Panc1 (cell line): ENCODE measurements around the gene GLI3. TPM values are rescaled to one million over a fixed set of nuclear protein-coding genes. Genes with fewer than 3 reads are reported as not detected.

ENCODE experiments used
- ATAC-seq: fragments of 200-7000 bp; cut with Tn5 transposase; 2 replicates; pipeline ENCODE4 v1.9.1; 2020; ENCODE audit warnings: mild to moderate bottlenecking, moderate library complexity
- BruUV-seq: library from RNA; stranded (reverse); fragments of 400-500 nt; replicated peaks from 2 replicates; lab custom pipeline; 2021; lab: Mats Ljungman, UMichigan
- CTCF ChIA-PET: fragments of 300-600 bp; sonication (Branson Sonifier 250); formaldehyde crosslinking; loops from one replicate; lab custom pipeline; 2022; ENCODE audit warnings: antibody characterized with exemption; lab: Charles Lee
- POLR2A ChIA-PET: fragments of 300-600 bp; sonication (Branson Sonifier 250); formaldehyde crosslinking; loops from one replicate; lab custom pipeline; 2022; ENCODE audit warnings: antibody characterized with exemption; lab: Charles Lee
- DNase-seq: peaks from one replicate; pipeline ENCODE4 v3.0.0-alpha.2; 2010; ENCODE audit warnings: low read depth, low spot score
- H3K27ac ChIP-seq: 2 replicates; pipeline ENCODE4 v1.5.1; 2011; ENCODE audit warnings: mild to moderate bottlenecking, low read length, inconsistent platforms
- H3K27me3 ChIP-seq: fragments of 200-500 bp; sonication (Bioruptor generic); 2 replicates; pipeline ENCODE4 v1.6.0; 2014; ENCODE audit warnings: low read length, inconsistent platforms; ENCODE audit not compliant: control insufficient read depth, insufficient read depth
- H3K36me3 ChIP-seq: fragments of 200-500 bp; sonication (Bioruptor generic); 2 replicates; pipeline ENCODE4 v1.5.1; 2014; ENCODE audit warnings: inconsistent platforms, mild to moderate bottlenecking, low read length, moderate library complexity; ENCODE audit not compliant: control insufficient read depth, insufficient read depth
- H3K4me1 ChIP-seq: 2 replicates; pipeline ENCODE4 v1.5.1; 2011; ENCODE audit warnings: inconsistent platforms, mild to moderate bottlenecking, low read length, moderate library complexity; ENCODE audit not compliant: control insufficient read depth, insufficient read depth
- H3K4me3 ChIP-seq, 2 experiments: 2 replicates each; pipeline ENCODE4 v1.5.1; 2011 to 2012; ENCODE audit warnings: low read depth in 2 of 2, low read length in 2 of 2, mild to moderate bottlenecking in 2 of 2, inconsistent platforms in 1 of 2, moderate library complexity in 1 of 2
- H3K9me3 ChIP-seq: fragments of 200-500 bp; sonication (Bioruptor generic); 2 replicates; pipeline ENCODE4 v1.5.1; 2014; ENCODE audit warnings: low read depth, mild to moderate bottlenecking, inconsistent platforms, low read length, moderate library complexity; ENCODE audit not compliant: control insufficient read depth, insufficient read depth
- CTCF ChIP-seq: fragments of 450-650 bp; IDR thresholded peaks from 2 replicates; pipeline ENCODE4 v1.5.1; 2017; ENCODE audit warnings: mild to moderate bottlenecking
- POLR2AphosphoS5 ChIP-seq: IDR thresholded peaks from 2 replicates; pipeline ENCODE4 v1.6.1; 2012; ENCODE audit warnings: mild to moderate bottlenecking, low read depth, low read length, moderate library complexity
- REST ChIP-seq, 2 experiments: IDR thresholded peaks; 2 replicates each; pipeline ENCODE4 v1.6.1; 2011 to 2012; ENCODE audit warnings: low read depth in 2 of 2, control low read depth in 1 of 2, low read length in 1 of 2, mild to moderate bottlenecking in 1 of 2, moderate library complexity in 1 of 2; ENCODE audit not compliant: insufficient read depth in 1 of 2
- SIN3A ChIP-seq: IDR thresholded peaks from 2 replicates; pipeline ENCODE4 v1.6.1; 2012; ENCODE audit warnings: low read depth, mild to moderate bottlenecking, low read length, moderate library complexity, borderline replicate concordance; ENCODE audit not compliant: insufficient read depth
- TCF7L2 ChIP-seq: IDR thresholded peaks from 2 replicates; pipeline ENCODE4 v1.6.1; 2011; ENCODE audit warnings: mild to moderate bottlenecking, low read depth, low read length, inconsistent platforms
- in situ Hi-C: cut with HindIII; loops from 2 replicates; pipeline ENCODE4 v1.10.0; 2016; ENCODE audit warnings: low sequenced_read_pairs, low pct_unique_long_range_greater_than_20kb
- intact Hi-C: fragments of 100-400 bp; cut with micrococcal nuclease; formaldehyde crosslinking; loops from one replicate; pipeline ENCODE4 v1.10.0; 2022; ENCODE audit not compliant: unreplicated experiment
- total RNA-seq: library from RNA; stranded (reverse); gene quantifications from one replicate; pipeline ENCODE4 v1.2.1, GENCODE V29; 2021; ENCODE audit not compliant: unreplicated experiment

The GLI3 gene
- total RNA-seq, 1 experiment from 2014 or later = 3.7 TPM

DNA sequence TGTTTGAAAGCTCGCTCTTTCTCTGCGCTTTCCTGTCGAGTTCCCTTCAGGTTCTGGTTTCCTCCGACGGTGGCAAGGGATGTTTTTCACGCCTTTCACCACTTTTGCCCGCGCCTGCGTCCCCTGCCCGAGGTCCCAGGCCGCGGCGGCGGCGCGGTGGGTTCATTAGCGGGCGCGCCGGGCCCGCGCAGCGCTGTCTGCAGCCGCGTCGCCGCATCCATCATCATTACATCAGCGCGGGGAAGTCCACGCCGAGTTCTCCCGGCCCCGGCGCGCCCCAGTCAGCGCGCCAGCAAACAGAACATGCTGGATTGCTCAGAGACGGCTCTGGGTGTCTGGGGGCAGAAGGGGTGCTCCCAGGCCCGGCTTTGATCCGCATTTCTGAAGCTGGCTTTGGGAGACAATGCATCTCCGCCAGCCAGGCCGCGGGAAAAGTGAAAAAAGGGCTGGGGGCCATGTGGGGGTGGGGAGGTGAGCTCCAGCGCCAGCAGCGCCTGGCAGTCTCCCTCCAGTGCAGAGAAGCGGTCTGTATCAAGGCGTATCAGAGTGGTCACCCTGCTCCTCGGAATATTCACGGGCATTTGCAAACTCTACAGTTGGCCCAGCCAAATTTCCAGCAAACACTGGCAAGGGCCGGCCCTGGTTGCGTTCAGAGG is 8.9 kb downstream of the GLI3 start:
- intact Hi-C loops = no loop called here
- no peaks in the 10 kb centered on the region for H3K9me3 ChIP-seq
- H3K36me3 ChIP-seq = no peaks in the 10 kb centered on the region
- no peak for TF ChIP-seq POLR2AphosphoS5
- no peak for TF ChIP-seq CTCF
- no peak for TF ChIP-seq REST (IDR thresholded peaks at IDR 0.05; ENCODE audit: insufficient read depth in 1 of 2, low read depth in 2 of 2, low read length in 1 of 2)
- TF ChIP-seq TCF7L2 = no peak
- TF ChIP-seq SIN3A = no peak
- in situ Hi-C loops = no loop called here
- ATAC-seq = no peak
- H3K27me3 ChIP-seq = no peaks in the 10 kb centered on the region; the same call in 1 of the 2 replicates
- no peaks in the 10 kb centered on the region for H3K4me1 ChIP-seq
- CTCF ChIA-PET = no interaction called here
- no TSS peak for BruUV-seq
- no peak for DNase-seq
- POLR2A ChIA-PET = no interaction called here
- H3K27ac ChIP-seq = no peak overlapping the region
- H3K4me3 ChIP-seq = no peak overlapping the region

- intact Hi-C loops (no loop called here), in situ Hi-C loops (no loop called here)
- CTCF ChIA-PET = no interaction called here
- Histone ChIP-seq H3K36me3 (no peaks in the 10 kb centered on the region), H3K4me1 (no peaks in the 10 kb centered on the region), H3K4me3 (no peak overlapping the region), H3K27ac (no peak overlapping the region), H3K27me3 (no peaks in the 10 kb centered on the region; the same call in 1 of the 2 replicates), H3K9me3 (no peaks in the 10 kb centered on the region)
- DNase-seq (no peak), ATAC-seq (no peak)
- BruUV-seq = no TSS peak
- TF ChIP-seq POLR2AphosphoS5 = no peak
- TF ChIP-seq CTCF = no peak
- no peak for TF ChIP-seq REST (IDR thresholded peaks at IDR 0.05; ENCODE audit: insufficient read depth in 1 of 2, low read depth in 2 of 2, low read length in 1 of 2)
- TF ChIP-seq TCF7L2 = no peak
- no peak for TF ChIP-seq SIN3A
- POLR2A ChIA-PET = no interaction called here
These were observed 9.5 kb downstream of the GLI3 start for GRCh38 chr7:42227541-42227935.
